Measurements from ENCODE around the gene ANXA8. TPM values are rescaled to one million over a fixed set of nuclear protein-coding genes. Genes with fewer than 3 reads are reported as not detected.

Gene ANXA8
- total RNA-seq, 1 experiment from 2014 or later: not detected

Small RNA genes within 50 kb of the gene (small RNA-seq; reads per million reads assigned to genes)
- 0 reads per million in 2 experiments for gene AL591684.3
- 0 reads per million in 2 experiments for gene RNA5SP312

Other genes starting within 250 kb of the ANXA8 start
- not detected in 2 replicates for gene GDF10, start 183.9 kb downstream of the ANXA8 start, total RNA-seq (2014; rRNA removed; shearing (Covaris generic))
- not detected in 2 replicates for gene GDF2, start 161.7 kb downstream of the ANXA8 start, total RNA-seq (2014; rRNA removed; shearing (Covaris generic))
- not detected in 2 replicates for gene RBP3, start 135.8 kb downstream of the ANXA8 start, total RNA-seq (2014; rRNA removed; shearing (Covaris generic))
- not detected in 2 replicates for gene ZNF488, start 99.8 kb downstream of the ANXA8 start, total RNA-seq (2014; rRNA removed; shearing (Covaris generic))
- gene FAM25G, start 7.6 kb upstream of the ANXA8 start, total RNA-seq (2014; rRNA removed; shearing (Covaris generic)): not detected in 2 replicates
- gene AGAP9, start 39.5 kb upstream of the ANXA8 start, total RNA-seq (2014; rRNA removed; shearing (Covaris generic)): 3.6 and 6.1 TPM in 2 replicates